Endodermal cell (in vitro differentiated cells): Measurements from ENCODE around the gene ZNF740. TPM values are rescaled to one million over a fixed set of nuclear protein-coding genes. Genes with fewer than 3 reads are reported as not detected.

Source experiments
- DNase-seq: peaks from one replicate; pipeline ENCODE4 v3.0.0-alpha.2; 2017
- H3K27ac ChIP-seq: 2 replicates; pipeline ENCODE4 v1.5.1; 2013; ENCODE audit warnings: mild to moderate bottlenecking, low read depth, low read length, moderate library complexity
- H3K27me3 ChIP-seq: 2 replicates; pipeline ENCODE4 v1.6.1; 2013; ENCODE audit warnings: mild to moderate bottlenecking, low read length, moderate library complexity; ENCODE audit not compliant: insufficient read depth, control insufficient read depth, poor library complexity, severe bottlenecking
- H3K36me3 ChIP-seq: 2 replicates; pipeline ENCODE4 v1.7.0; 2013; ENCODE audit warnings: mild to moderate bottlenecking, low read length, moderate library complexity; ENCODE audit not compliant: control insufficient read depth, insufficient read depth
- H3K4me1 ChIP-seq: one replicate; pipeline ENCODE4 v1.7.0; 2013; ENCODE audit warnings: low read length; ENCODE audit not compliant: control insufficient read depth, insufficient read depth
- H3K4me3 ChIP-seq: 2 replicates; pipeline ENCODE4 v1.5.1; 2013; ENCODE audit warnings: mild to moderate bottlenecking, low read length, moderate library complexity
- H3K9ac ChIP-seq: 2 replicates; pipeline ENCODE4 v1.6.1; 2013; ENCODE audit warnings: mild to moderate bottlenecking, low read length, moderate library complexity; ENCODE audit not compliant: poor library complexity, severe bottlenecking; ENCODE audit errors: extremely low read depth
- H3K9me3 ChIP-seq: 2 replicates; pipeline ENCODE4 v1.6.1; 2013; ENCODE audit warnings: mild to moderate bottlenecking, low read length, moderate library complexity; ENCODE audit not compliant: control insufficient read depth
- H3K27ac Mint-ChIP-seq: 2 replicates; pipeline ENCODE4 v1.8.0; 2020; ENCODE audit warnings: mixed read lengths
- H3K27me3 Mint-ChIP-seq: 2 replicates; pipeline ENCODE4 v1.8.0; 2021; ENCODE audit warnings: mild to moderate bottlenecking, mixed read lengths; ENCODE audit not compliant: insufficient read depth
- H3K36me3 Mint-ChIP-seq: 2 replicates; pipeline ENCODE4 v1.8.0; 2020; ENCODE audit warnings: low read depth, mixed read lengths
- H3K4me1 Mint-ChIP-seq: 2 replicates; pipeline ENCODE4 v1.8.0; 2020; ENCODE audit warnings: mixed read lengths
- H3K4me3 Mint-ChIP-seq: 2 replicates; pipeline ENCODE4 v1.8.0; 2020; ENCODE audit warnings: mild to moderate bottlenecking, moderate library complexity, mixed read lengths
- H3K9me3 Mint-ChIP-seq: 2 replicates; pipeline ENCODE4 v1.8.0; 2020; ENCODE audit warnings: mild to moderate bottlenecking, mixed read lengths
- CTCF ChIP-seq: fragments of 200-600 bp; sonication (generic); conservative IDR thresholded peaks from 2 replicates; pipeline ENCODE4 v1.5.0; 2021; ENCODE audit warnings: antibody characterized with exemption, mild to moderate bottlenecking
- WGBS, 2 experiments: methylation state at CpG; one replicate each; pipeline versions ENCODE4 v1.1.5 to v1.1.7; 2013; ENCODE audit warnings: missing lambda C conversion rate in 2 of 2, mixed read lengths in 1 of 2; ENCODE audit not compliant: insufficient coverage in 1 of 2, insufficient read length in 1 of 2; 5-methylcytosine and 5-hydroxymethylcytosine counted together
- total RNA-seq, 2 donors: library from RNA; stranded (reverse); fragmentation: NEBNext Ultra II Directional in 1 of 2; extraction: Animal tissue kit (Norgen Biotek cat#: 25700) in 1 of 2; gene quantifications; 2 replicates in 1 of 2; 3 replicates in 1 of 2; pipeline ENCODE4 v1.2.1, GENCODE V29; 2021

ZNF740 gene
- total RNA-seq, 2 donors from 2014 or later: 54.0 to 54.6 TPM

- 96 to 98% methylated on average over 6 of the region's 6 CpGs for WGBS, 2 experiments
- no peak overlapping the region for H3K4me3 Mint-ChIP-seq
- no peaks in the 10 kb centered on the region for H3K27me3 Mint-ChIP-seq
- no peak for DNase-seq
- peaks cover 68% of the 10 kb centered on the region for H3K36me3 Mint-ChIP-seq
- peaks cover 76% of the 10 kb centered on the region for H3K36me3 ChIP-seq
- H3K4me1 ChIP-seq: no peaks in the 10 kb centered on the region
- H3K27me3 ChIP-seq: no peaks in the 10 kb centered on the region
- H3K9ac ChIP-seq: no peak overlapping the region
- H3K9me3 ChIP-seq: peaks cover 8% of the 10 kb centered on the region
- H3K4me1 Mint-ChIP-seq: peaks cover 12% of the 10 kb centered on the region
- H3K27ac Mint-ChIP-seq: no peak overlapping the region
- no peak for TF ChIP-seq CTCF
- no peak overlapping the region for H3K27ac ChIP-seq
- no peaks in the 10 kb centered on the region for H3K9me3 Mint-ChIP-seq
- H3K4me3 ChIP-seq: no peak overlapping the region
These were observed 4.3 kb downstream of the ZNF740 start for GRCh38 chr12:53184828-53185227.

- Mint-ChIP-seq H3K27ac (no peak overlapping the region), H3K27me3 (no peaks in the 10 kb centered on the region), H3K4me1 (peaks cover 13% of the 10 kb centered on the region), H3K4me3 (no peak overlapping the region), H3K9me3 (no peaks in the 10 kb centered on the region), H3K36me3 (peaks cover 70% of the 10 kb centered on the region)
- 97 to 100% methylated on average over 1 to 3 of the region's 3 CpGs for WGBS, 2 experiments
- no peak overlapping the region for H3K9ac ChIP-seq
- no peaks in the 10 kb centered on the region for H3K4me1 ChIP-seq
- DNase-seq: peak; percentile 47
- H3K27ac ChIP-seq: no peak overlapping the region
- H3K27me3 ChIP-seq: no peaks in the 10 kb centered on the region
- peaks cover 77% of the 10 kb centered on the region for H3K36me3 ChIP-seq
- peaks cover 8% of the 10 kb centered on the region for H3K9me3 ChIP-seq
- TF ChIP-seq CTCF: peak; percentile 54
- no peak overlapping the region for H3K4me3 ChIP-seq
These were observed 5.1 kb downstream of the ZNF740 start for GRCh38 chr12:53185582-53186153.

GRCh38 chr12:53186745-53187144 lies 6.2 kb downstream of the ZNF740 start:
- H3K36me3 ChIP-seq: peaks cover 79% of the 10 kb centered on the region
- H3K9ac ChIP-seq: no peak overlapping the region
- H3K4me1 ChIP-seq: no peaks in the 10 kb centered on the region
- Mint-ChIP-seq H3K27me3 (no peaks in the 10 kb centered on the region), H3K36me3 (peaks cover 70% of the 10 kb centered on the region), H3K9me3 (no peaks in the 10 kb centered on the region), H3K4me3 (no peak overlapping the region), H3K4me1 (peaks cover 8% of the 10 kb centered on the region), H3K27ac (no peak overlapping the region)
- 92 to 93% methylated on average over 4 of the region's 4 CpGs for WGBS, 2 experiments
- no peak for TF ChIP-seq CTCF
- no peak overlapping the region for H3K27ac ChIP-seq
- no peaks in the 10 kb centered on the region for H3K27me3 ChIP-seq
- peaks cover 6% of the 10 kb centered on the region for H3K9me3 ChIP-seq
- DNase-seq: peak; percentile 13
- no peak overlapping the region for H3K4me3 ChIP-seq
